Mesendoderm (in vitro differentiated cells): ENCODE results near the gene PLEKHA5.
"Not testable (repeated sequence)": the region's sequence is repeated elsewhere in the genome, so short reads cannot be mapped to it uniquely, and the experiment has no call there.

Experiments
- DNase-seq: peaks from one replicate; pipeline ENCODE4 v3.0.0; 2013
- H2AK5ac ChIP-seq: 2 replicates; pipeline ENCODE4 v1.6.1; 2013; ENCODE audit warnings: low read length, inconsistent platforms
- H2BK120ac ChIP-seq: 2 replicates; pipeline ENCODE4 v1.6.1; 2013; ENCODE audit warnings: low read depth, mild to moderate bottlenecking, low read length, moderate library complexity, mixed read lengths
- H2BK15ac ChIP-seq: replicated peaks from 2 replicates; pipeline ENCODE4 v1.6.1; 2013; ENCODE audit warnings: low read depth, mild to moderate bottlenecking, moderate library complexity
- H2BK5ac ChIP-seq: 2 replicates; pipeline ENCODE4 v1.6.1; 2013; ENCODE audit warnings: low read length, inconsistent platforms
- H3K18ac ChIP-seq: 2 replicates; pipeline ENCODE4 v1.6.1; 2013; ENCODE audit warnings: mild to moderate bottlenecking, low read length, mixed read lengths
- H3K23ac ChIP-seq: one replicate; pipeline ENCODE4 v1.6.1; 2013; ENCODE audit warnings: low read length
- H3K27ac ChIP-seq: 2 replicates; pipeline ENCODE4 v1.5.1; 2013; ENCODE audit warnings: low read depth, mild to moderate bottlenecking, inconsistent platforms, low read length, moderate library complexity
- H3K27me3 ChIP-seq: 2 replicates; pipeline ENCODE4 v1.6.1; 2013; ENCODE audit warnings: low read length, control low read depth, mild to moderate bottlenecking, inconsistent platforms; ENCODE audit not compliant: insufficient read depth, poor library complexity
- H3K36me3 ChIP-seq: 2 replicates; pipeline ENCODE4 v1.6.1; 2013; ENCODE audit warnings: low read length, inconsistent platforms; ENCODE audit not compliant: control insufficient read depth, insufficient read depth
- H3K4ac ChIP-seq: one replicate; pipeline ENCODE4 v1.6.1; 2013; ENCODE audit warnings: low read depth, mild to moderate bottlenecking, low read length, moderate library complexity
- H3K4me1 ChIP-seq: 2 replicates; pipeline ENCODE4 v1.6.1; 2013; ENCODE audit warnings: low read depth, low read length, inconsistent platforms; ENCODE audit not compliant: control insufficient read depth
- H3K4me2 ChIP-seq: 2 replicates; pipeline ENCODE4 v1.6.1; 2013; ENCODE audit warnings: low read length
- H3K4me3 ChIP-seq: 2 replicates; pipeline ENCODE4 v1.5.1; 2013; ENCODE audit warnings: mild to moderate bottlenecking, low read length
- H3K56ac ChIP-seq: one replicate; pipeline ENCODE4 v1.6.1; 2013; ENCODE audit warnings: low read length
- H3K79me1 ChIP-seq: 2 replicates; pipeline ENCODE4 v1.6.1; 2013; ENCODE audit warnings: low read length, inconsistent platforms
- H3K79me2 ChIP-seq: 2 replicates; pipeline ENCODE4 v1.6.1; 2013; ENCODE audit warnings: mild to moderate bottlenecking, low read length; ENCODE audit not compliant: control insufficient read depth, insufficient read depth
- H3K9ac ChIP-seq: 2 replicates; pipeline ENCODE4 v1.6.1; 2013; ENCODE audit warnings: low read length, inconsistent platforms
- H4K5ac ChIP-seq: one replicate; pipeline ENCODE4 v1.6.1; 2013; ENCODE audit warnings: low read length
- H4K8ac ChIP-seq: one replicate; pipeline ENCODE4 v1.6.1; 2013; ENCODE audit warnings: low read depth, mild to moderate bottlenecking, control low read depth, low read length, moderate library complexity
- WGBS: extraction: QIAGEN DNeasy Blood & Tissue Kit; methylation state at CpG from one replicate; pipeline ENCODE4 v1.1.7; 2013; ENCODE audit warnings: low lambda C conversion rate, missing lambda C conversion rate; ENCODE audit not compliant: insufficient coverage; ENCODE audit errors: extremely low coverage; 5-methylcytosine and 5-hydroxymethylcytosine counted together

The PLEKHA5 gene

GRCh38 chr12:19397534-19397933 lies 268.0 kb downstream of the PLEKHA5 start:
- no peaks in the 10 kb centered on the region for H3K27me3 ChIP-seq
- no peak overlapping the region for H2BK15ac ChIP-seq
- no peak overlapping the region for H3K9ac ChIP-seq
- H2BK5ac ChIP-seq = no peak overlapping the region
- no peak overlapping the region for H3K4me3 ChIP-seq
- no peak overlapping the region for H2AK5ac ChIP-seq
- no peak overlapping the region for H3K23ac ChIP-seq
- WGBS = no CpG with 5 or more reads among the region's 4 CpGs
- no peaks in the 10 kb centered on the region for H3K79me2 ChIP-seq
- H3K36me3 ChIP-seq = no peaks in the 10 kb centered on the region
- no peak overlapping the region for H3K27ac ChIP-seq
- no peak overlapping the region for H3K56ac ChIP-seq
- H3K4me2 ChIP-seq = no peak overlapping the region
- no peaks in the 10 kb centered on the region for H3K4me1 ChIP-seq
- no peak overlapping the region for H4K5ac ChIP-seq
- no peak for DNase-seq
- no peak overlapping the region for H3K18ac ChIP-seq
- H3K4ac ChIP-seq = no peak overlapping the region
- H4K8ac ChIP-seq = no peak overlapping the region
- no peaks in the 10 kb centered on the region for H3K79me1 ChIP-seq
- no peak overlapping the region for H2BK120ac ChIP-seq

GRCh38 chr12:19398376-19399363 lies 269.1 kb downstream of the PLEKHA5 start:
- Histone ChIP-seq H3K23ac (no peak overlapping the region), H3K56ac (no peak overlapping the region), H3K4me2 (no peak overlapping the region), H3K18ac (no peak overlapping the region), H3K79me1 (no peaks in the 10 kb centered on the region), H3K79me2 (no peaks in the 10 kb centered on the region), H2AK5ac (no peak overlapping the region), H3K27ac (no peak overlapping the region), H3K4me1 (no peaks in the 10 kb centered on the region), H2BK120ac (no peak overlapping the region), H3K4ac (no peak overlapping the region), H4K8ac (no peak overlapping the region), H3K27me3 (no peaks in the 10 kb centered on the region), H3K36me3 (no peaks in the 10 kb centered on the region), H3K4me3 (no peak overlapping the region), H3K9ac (no peak overlapping the region), H2BK5ac (no peak overlapping the region), H2BK15ac (no peak overlapping the region), H4K5ac (no peak overlapping the region)
- no peak for DNase-seq
- WGBS = no CpG with 5 or more reads among the region's 6 CpGs

DNA sequence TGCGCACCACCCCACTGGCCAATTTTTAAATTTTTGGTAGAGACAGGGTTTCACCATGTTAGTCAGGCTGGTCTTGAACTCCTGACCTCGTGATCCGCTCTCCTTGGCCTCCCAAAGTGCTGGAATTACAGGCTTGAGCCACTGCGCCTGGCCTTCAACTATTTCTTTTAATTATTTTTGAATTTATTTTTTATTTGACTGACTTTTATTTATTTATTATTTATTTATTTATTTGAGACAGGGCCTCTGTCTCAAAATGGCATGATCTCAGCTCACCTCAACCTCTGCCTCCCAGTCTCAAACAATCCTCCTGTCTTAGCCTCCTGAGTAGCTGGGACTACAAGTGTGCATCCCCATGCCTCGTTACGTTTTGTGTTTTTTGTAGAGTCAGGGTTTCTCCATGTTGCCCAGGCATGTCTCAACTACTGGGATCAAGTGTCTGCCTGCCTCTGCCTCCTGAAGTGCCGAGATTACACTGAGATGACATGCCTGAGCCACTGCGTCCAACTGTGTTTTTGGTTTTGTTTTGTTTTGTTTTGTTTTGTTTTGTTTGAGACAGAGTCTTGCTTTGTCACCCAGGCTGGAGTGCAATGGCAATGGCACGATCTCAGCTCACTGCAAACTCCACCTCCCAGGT lies 271.2 kb downstream of the PLEKHA5 start:
- not testable (repeated sequence) for H3K9ac ChIP-seq, H3K23ac ChIP-seq, H3K27ac ChIP-seq, H4K8ac ChIP-seq, H3K4ac ChIP-seq, H3K79me2 ChIP-seq, H3K79me1 ChIP-seq, DNase-seq, H3K27me3 ChIP-seq, H4K5ac ChIP-seq, H3K4me2 ChIP-seq, H3K56ac ChIP-seq, H2BK120ac ChIP-seq, H2BK15ac ChIP-seq, H2BK5ac ChIP-seq, H3K4me3 ChIP-seq, H3K18ac ChIP-seq, H3K36me3 ChIP-seq, H2AK5ac ChIP-seq, H3K4me1 ChIP-seq
- no CpG with 5 or more reads among the region's 9 CpGs for WGBS

- no peak overlapping the region for H2BK5ac ChIP-seq
- H3K36me3 ChIP-seq = no peaks in the 10 kb centered on the region
- H3K27me3 ChIP-seq = no peaks in the 10 kb centered on the region
- H3K4me2 ChIP-seq = no peak overlapping the region
- no peak overlapping the region for H3K4ac ChIP-seq
- no peak for DNase-seq
- WGBS = no CpG with 5 or more reads among the region's 6 CpGs
- no peak overlapping the region for H4K5ac ChIP-seq
- no peak overlapping the region for H4K8ac ChIP-seq
- no peak overlapping the region for H3K56ac ChIP-seq
- no peaks in the 10 kb centered on the region for H3K79me2 ChIP-seq
- H2AK5ac ChIP-seq = no peak overlapping the region
- no peak overlapping the region for H3K27ac ChIP-seq
- no peak overlapping the region for H3K9ac ChIP-seq
- H3K23ac ChIP-seq = no peak overlapping the region
- H3K79me1 ChIP-seq = no peaks in the 10 kb centered on the region
- no peak overlapping the region for H2BK120ac ChIP-seq
- no peak overlapping the region for H2BK15ac ChIP-seq
- H3K4me3 ChIP-seq = no peak overlapping the region
- H3K4me1 ChIP-seq = no peaks in the 10 kb centered on the region
- no peak overlapping the region for H3K18ac ChIP-seq
These were observed 272.7 kb downstream of the PLEKHA5 start for GRCh38 chr12:19402211-19402610.

DNA sequence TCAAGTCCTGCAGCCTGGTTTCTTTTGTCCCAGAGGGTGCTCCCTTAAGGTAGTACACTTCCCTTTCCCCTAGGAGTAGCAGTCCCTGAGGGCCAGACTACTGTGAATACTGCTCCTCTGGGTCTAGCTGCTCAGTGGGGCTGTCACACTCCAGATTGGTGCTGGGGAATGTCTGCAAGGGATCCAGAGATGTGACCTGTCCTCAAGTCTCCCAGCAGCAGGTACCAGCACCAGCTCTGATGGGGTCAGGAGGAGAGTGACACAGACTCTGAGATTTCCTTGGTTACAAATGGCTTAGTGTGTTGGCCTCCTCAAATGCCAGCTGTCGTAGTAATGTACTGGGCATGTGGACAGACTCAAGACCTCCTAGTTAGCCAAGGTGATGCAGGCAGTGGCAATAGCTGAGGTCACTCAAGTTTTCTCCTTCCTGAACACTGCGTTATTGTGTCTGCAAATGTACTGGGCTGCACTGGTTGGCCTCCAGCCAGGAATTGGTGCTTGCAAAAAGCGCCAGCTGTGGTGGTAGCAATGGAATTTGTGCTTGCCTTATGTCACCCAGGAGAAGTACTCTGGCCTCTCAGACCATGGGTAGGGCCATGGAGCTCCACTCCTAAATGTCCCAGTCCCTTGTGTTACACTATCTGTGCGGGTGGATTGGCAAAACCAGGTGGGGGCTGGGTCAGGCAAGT lies 273.4 kb downstream of the PLEKHA5 start:
- Histone ChIP-seq H3K18ac (no peak overlapping the region), H3K36me3 (no peaks in the 10 kb centered on the region), H2BK15ac (no peak overlapping the region), H4K5ac (no peak overlapping the region), H2BK120ac (no peak overlapping the region), H3K4me1 (no peaks in the 10 kb centered on the region), H3K4ac (no peak overlapping the region), H2BK5ac (no peak overlapping the region), H3K27ac (no peak overlapping the region), H2AK5ac (no peak overlapping the region), H3K4me2 (no peak overlapping the region), H3K4me3 (no peak overlapping the region), H3K56ac (no peak overlapping the region), H3K27me3 (no peaks in the 10 kb centered on the region), H3K23ac (peak overlapping the region; percentile 9), H3K79me1 (no peaks in the 10 kb centered on the region), H4K8ac (no peak overlapping the region), H3K79me2 (no peaks in the 10 kb centered on the region), H3K9ac (no peak overlapping the region)
- DNase-seq = peak; percentile 34
- no CpG with 5 or more reads among the region's 4 CpGs for WGBS
